ENCODE results near the gene MTHFD1L. TPM values are rescaled to one million over a fixed set of nuclear protein-coding genes. Genes with fewer than 3 reads are reported as not detected.

Gene MTHFD1L
- total and polyA plus RNA-seq, 2 of the 4 experiments (the other 2 are of a cell fraction): 43.5 to 53.2 TPM

DNA sequence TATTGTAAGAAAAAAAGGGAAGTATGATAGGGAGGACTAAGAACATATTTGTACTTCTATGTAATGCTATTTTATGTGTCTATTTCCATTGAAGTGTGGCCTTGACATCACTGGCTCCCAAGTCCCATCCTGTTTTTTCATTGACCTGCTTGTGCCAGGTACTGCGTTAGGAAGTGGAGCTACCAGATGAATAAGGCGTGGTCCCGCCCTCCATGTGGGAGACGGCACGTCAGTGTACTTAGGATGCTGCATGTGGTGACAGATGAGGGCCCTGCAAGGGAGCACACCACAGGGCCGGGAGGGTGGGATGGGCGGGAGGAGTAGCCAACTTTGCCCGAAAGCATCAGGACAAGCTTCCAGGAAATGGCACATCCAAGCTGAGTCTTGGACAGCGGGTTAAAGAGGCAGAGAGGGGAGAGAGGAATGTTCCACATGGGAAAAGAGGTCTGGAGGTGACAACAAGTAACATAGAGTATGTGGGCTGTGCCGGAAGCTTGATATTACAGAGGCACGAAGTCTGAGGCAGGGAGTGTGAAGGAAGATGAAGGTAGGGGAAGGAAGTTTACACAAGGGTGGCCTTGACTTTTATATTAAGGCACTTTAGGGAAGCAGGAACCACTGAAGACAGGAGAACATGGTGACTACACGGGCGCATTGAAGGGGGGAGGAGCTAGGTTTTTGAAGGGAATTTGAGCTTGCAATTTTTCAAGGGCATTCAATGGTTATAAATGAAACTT lies 140.6 kb downstream of the MTHFD1L start:
- peak overlapping the region; percentile 52 for H4K91ac ChIP-seq (ENCODE audit: insufficient read depth, low read depth, low read length)
- intact Hi-C loops (cut with micrococcal nuclease): no loop called here
- peak overlapping the region; percentile 44; the same call in 1 of the 2 replicates for H4K5ac ChIP-seq (ENCODE audit: low read depth, low read length)
- no peak overlapping the region for H3K9ac ChIP-seq (ENCODE audit: low read depth, low read length)
- no peaks in the 10 kb centered on the region for H3K27me3 ChIP-seq (ENCODE audit: control insufficient read depth, insufficient read depth, low read length)
- peaks cover 23 to 59% of the 10 kb centered on the region in 2 experiments for H3K79me1 ChIP-seq (ENCODE audit: low read depth in 1 of 2, low read length in 2 of 2)
- in situ Hi-C loops (cut with MboI; ENCODE audit: low sequenced_read_pairs): no loop called here
- H3K56ac ChIP-seq (ENCODE audit: extremely low read depth, insufficient read depth, low read length): no peak overlapping the region
- H3K36me3 ChIP-seq (ENCODE audit: control insufficient read depth, insufficient read depth, low read length): peaks cover 12% of the 10 kb centered on the region
- no peak overlapping the region for H2BK5ac ChIP-seq (ENCODE audit: low read depth, low read length, poor library complexity, severe bottlenecking)
- POLR2A ChIA-PET (ENCODE audit: unreplicated experiment): no interaction called here
- H3K14ac ChIP-seq (replicated peaks; ENCODE audit: low read depth, low read length): peak overlapping the region; percentile 60; the same call in 1 of the 2 replicates
- peak overlapping the region; percentile 24 for H2BK120ac ChIP-seq (ENCODE audit: low read depth, low read length)
- H3K4me2 ChIP-seq (ENCODE audit: low read depth, low read length): no peak overlapping the region
- H3K4ac ChIP-seq (ENCODE audit: low read depth, low read length): no peak overlapping the region
- no peak overlapping the region for H2AK9ac ChIP-seq (replicated peaks; ENCODE audit: low read depth, low read length, poor library complexity)
- H2AK5ac ChIP-seq (ENCODE audit: low read depth, low read length): peak overlapping the region; percentile 67
- H2BK20ac ChIP-seq (ENCODE audit: low read depth, low read length): peak overlapping the region; percentile 26; the same call in 1 of the 2 replicates
- no peak overlapping the region for H2AFZ ChIP-seq (replicated peaks; ENCODE audit: low read length, poor library complexity)
- BruUV-seq (replicated peaks): no TSS peak
- WGBS, 2 experiments (ENCODE audit: extremely low coverage in 2 of 2, insufficient read length in 1 of 2): 93% methylated on average over 3 of the region's 13 CpGs; no CpG with 5 or more reads in 1 of the 2 experiments
- H2BK15ac ChIP-seq (ENCODE audit: low read depth, low read length): no peak overlapping the region
- H3K4me3 ChIP-seq (ENCODE audit: insufficient read depth, low read depth, low read length): no peak overlapping the region
- H4K20me1 ChIP-seq (ENCODE audit: insufficient read depth, low read length): no peaks in the 10 kb centered on the region
- no peak overlapping the region for H3K27ac ChIP-seq (ENCODE audit: insufficient read depth, low read length)
- DNase-seq (no peak), ATAC-seq (ENCODE audit: low read depth) (no peak)
- H4K8ac ChIP-seq (ENCODE audit: low read depth in 2 of 2, low read length in 2 of 2): 0 out of 4 replicates have a peak overlapping the region, but pooled peaks have one; percentile 7 to 38
- CTCF ChIA-PET: interaction anchor here (1.0 kb wide), 1 partner anchor 8 kb away, joined by 5 read pairs; no protein-coding TSS in a partner anchor
- peak overlapping the region; percentile 54; the same call in 1 of the 2 replicates for H3K18ac ChIP-seq (ENCODE audit: low read depth, low read length)
- no peaks in the 10 kb centered on the region for H3K9me3 ChIP-seq (ENCODE audit: control insufficient read depth, insufficient read depth, low read length)
- dilution Hi-C loops (cut with HindIII; ENCODE audit: low sequenced_read_pairs, unreplicated experiment): no loop called here
- H3K23ac ChIP-seq (ENCODE audit: low read depth, low read length): no peak overlapping the region
- H3K9me1 ChIP-seq (ENCODE audit: insufficient read depth, low read length): peaks cover 17% of the 10 kb centered on the region
- H3K4me1 ChIP-seq (ENCODE audit: control insufficient read depth, insufficient read depth, low read length): peaks cover 23% of the 10 kb centered on the region
- TF ChIP-seq NFE2L2 (IDR thresholded peaks at IDR 0.05; ENCODE audit: low read depth, low read length) (no peak), ELK1 (IDR thresholded peaks at IDR 0.05; ENCODE audit: borderline replicate concordance, low read depth, low read length) (no peak), CTCF (conservative IDR thresholded peaks at IDR 0.05; ENCODE audit: low read depth, low read length) (no peak), POLR2A (IDR thresholded peaks at IDR 0.05; ENCODE audit: low read depth, low read length) (no peak), MXI1 (IDR thresholded peaks at IDR 0.05; ENCODE audit: borderline replicate concordance, low read depth, low read length) (no peak), SMC3 (IDR thresholded peaks at IDR 0.05; ENCODE audit: low read depth, low read length) (no peak), MAFK (IDR thresholded peaks at IDR 0.05; ENCODE audit: low read depth, low read length) (no peak), RCOR1 (IDR thresholded peaks at IDR 0.05; ENCODE audit: insufficient replicate concordance, low read length) (no peak), FOS (IDR thresholded peaks at IDR 0.05; ENCODE audit: low read depth, low read length) (no peak), CEBPB (IDR thresholded peaks at IDR 0.05; ENCODE audit: low read depth, low read length) (no peak), RFX5 (IDR thresholded peaks at IDR 0.05; ENCODE audit: low read depth, low read length) (no peak), RAD21 (IDR thresholded peaks at IDR 0.05; ENCODE audit: low read length) (no peak), BHLHE40 (IDR thresholded peaks at IDR 0.05; ENCODE audit: low read depth, low read length) (no peak), CHD1 (IDR thresholded peaks at IDR 0.05; ENCODE audit: low read depth, low read length) (no peak), USF2 (IDR thresholded peaks at IDR 0.05; ENCODE audit: low read depth, low read length) (no peak)
